CD4-positive, alpha-beta T cell treated with Interleukin-2 at 100 ng/mL for 4 hours (primary cell): ENCODE data around the gene MSI2.

Source experiments
- DNase-seq: peaks from one replicate; pipeline ENCODE4 v3.0.0-alpha.2; 2020; ENCODE audit warnings: low spot score

Gene MSI2

DNA sequence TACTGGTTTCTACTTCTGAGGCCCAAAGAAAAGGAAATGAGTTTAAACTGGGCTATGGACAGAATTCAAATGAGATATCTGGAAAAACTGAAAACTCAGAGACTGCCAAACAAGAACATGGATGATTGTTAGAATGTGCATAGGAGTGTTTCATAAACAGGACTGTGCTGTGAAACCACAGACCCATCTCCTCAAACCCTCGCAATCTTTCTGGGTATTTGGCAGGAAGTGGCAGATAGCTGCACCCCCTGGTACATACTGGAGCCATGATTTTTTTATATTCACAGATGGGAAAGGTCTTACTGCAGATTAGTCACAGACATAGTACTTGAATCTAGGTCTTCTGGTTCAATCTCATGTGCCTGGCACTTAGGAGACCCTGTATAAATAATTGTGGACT lies 343.8 kb downstream of the MSI2 start:
- DNase-seq, result peak; percentile 87

DNA sequence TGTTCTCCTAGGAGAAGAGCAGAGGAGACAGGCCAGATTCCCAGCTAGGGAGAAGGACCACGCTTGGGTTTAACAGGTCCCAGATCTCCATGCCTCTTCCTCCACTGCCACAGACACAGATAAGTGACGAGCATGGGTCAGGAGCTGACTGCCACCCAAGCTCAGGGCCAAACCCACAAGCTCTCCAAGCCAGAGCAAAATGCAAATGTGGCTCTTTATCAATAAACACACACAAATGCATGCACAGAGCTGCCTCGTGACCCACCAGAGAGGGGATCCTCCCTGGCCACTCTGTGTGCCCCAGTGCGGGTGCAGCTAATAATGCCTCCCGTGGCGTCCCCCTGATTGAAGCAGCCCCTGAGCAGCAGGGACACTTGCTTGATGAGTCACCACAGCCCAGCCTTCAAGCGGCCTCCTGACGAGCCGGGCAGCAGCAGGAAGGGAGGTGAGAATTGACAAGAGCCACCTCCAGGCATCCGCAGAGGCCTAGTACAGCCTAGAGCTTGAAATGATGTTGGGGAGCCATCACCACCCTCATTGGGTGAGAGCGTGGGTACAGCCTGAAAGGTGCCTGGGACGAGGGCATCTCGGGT lies 344.9 kb downstream of the MSI2 start:
- DNase-seq, result peak; percentile 36

DNA sequence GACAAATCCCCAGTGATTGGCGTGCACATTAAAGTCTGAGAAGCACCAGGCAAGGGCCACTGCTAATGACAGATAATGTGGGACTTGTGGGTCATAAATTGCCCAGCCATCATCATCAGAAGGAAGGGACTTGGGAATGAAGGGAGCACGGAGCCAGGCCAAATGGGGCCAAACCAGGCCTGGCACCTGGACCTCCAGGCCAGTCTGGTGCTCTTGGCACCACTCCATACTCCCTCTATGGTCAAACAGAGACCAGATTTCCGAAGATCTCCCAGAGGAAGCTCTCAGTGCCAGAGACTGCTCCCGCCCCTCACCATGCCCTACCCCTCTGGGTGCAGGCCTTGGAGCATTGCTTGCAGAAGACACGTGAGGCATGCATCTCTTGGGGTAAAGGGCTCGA lies 346.6 kb downstream of the MSI2 start:
- no peak for DNase-seq

DNA sequence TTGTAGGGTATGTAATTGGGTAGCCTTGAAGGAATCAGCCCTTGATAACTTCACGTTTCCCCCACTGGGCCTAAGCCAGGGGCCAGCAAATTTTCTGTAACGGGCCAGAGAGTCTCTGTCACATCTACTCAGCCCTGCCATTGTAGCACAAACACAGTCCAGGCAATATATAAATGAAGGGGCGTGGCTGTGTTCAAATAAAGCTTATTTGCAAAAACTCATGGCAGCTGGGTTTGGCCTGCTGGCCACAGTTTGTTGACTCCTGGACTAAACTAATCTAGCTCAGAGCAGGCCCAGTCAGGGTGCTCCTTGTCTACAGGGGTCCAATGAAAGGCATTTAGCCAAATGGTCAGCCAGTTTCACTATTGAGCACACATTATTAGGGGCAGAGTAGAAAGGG lies 347.2 kb downstream of the MSI2 start:
- no peak for DNase-seq

DNA sequence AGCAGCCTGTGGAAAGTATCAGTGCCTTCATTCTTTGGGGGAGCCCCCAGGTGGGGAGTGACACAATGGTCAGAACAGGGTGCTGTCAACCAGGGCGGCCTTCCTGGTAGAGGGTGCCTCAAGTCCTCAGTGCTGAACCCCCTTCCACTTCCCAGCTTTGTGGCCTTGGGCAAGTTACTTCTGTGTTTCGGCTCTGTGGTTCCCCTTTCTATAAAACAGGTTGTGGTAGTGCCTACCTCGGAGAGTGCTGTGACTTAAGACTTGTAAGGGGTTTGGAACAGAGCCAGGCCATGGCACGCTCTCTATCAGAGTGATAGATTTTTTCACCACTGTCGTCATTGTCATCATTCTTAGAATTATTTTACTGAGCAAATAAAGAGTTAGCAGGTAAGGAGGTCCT lies 347.7 kb downstream of the MSI2 start:
- DNase-seq, result peak; percentile 90

DNA sequence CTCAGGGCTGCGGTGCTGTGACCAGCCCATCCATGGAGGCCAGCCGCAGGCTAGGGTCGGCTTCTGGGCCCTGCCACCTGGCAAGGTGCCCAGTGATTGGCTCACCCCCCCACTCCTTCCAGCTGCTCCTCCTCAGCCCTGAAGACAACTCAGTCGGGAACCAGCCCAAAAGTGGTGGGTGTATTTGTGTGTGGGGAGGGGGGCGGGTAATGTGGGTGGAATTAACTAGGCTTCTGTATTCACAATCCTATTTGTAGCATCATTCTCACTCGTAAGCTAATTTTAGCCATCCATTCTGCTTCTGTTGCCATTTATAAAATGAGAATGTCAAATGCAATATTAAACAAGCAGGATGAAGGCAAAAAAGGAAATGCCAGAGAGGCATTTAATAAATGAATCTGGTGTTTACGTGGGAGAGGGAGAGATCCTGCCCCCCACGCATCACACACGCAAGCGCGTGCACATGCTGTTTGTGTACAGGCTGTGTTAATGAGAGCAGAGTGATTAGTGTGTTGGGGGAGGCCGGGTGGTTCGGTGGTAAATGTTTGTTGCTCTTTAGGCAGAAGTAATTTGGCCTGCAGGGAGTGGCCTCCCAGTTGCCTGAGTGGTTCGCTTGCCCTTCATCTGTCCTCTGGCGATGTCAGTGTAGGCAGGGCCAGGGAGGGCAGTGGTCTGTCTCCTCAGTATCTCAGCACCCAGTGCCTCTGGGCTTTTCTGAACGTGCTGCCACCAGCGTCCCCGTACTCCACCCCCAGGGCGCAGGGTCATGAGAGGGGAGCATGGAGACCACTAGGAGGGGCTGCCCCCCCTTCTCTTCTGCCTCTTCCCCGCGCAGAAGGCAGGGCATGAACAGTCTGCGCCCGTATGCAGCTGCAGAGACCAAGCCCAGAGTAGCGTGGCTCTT lies 348.7 kb downstream of the MSI2 start:
- DNase-seq, result peak; percentile 53

DNA sequence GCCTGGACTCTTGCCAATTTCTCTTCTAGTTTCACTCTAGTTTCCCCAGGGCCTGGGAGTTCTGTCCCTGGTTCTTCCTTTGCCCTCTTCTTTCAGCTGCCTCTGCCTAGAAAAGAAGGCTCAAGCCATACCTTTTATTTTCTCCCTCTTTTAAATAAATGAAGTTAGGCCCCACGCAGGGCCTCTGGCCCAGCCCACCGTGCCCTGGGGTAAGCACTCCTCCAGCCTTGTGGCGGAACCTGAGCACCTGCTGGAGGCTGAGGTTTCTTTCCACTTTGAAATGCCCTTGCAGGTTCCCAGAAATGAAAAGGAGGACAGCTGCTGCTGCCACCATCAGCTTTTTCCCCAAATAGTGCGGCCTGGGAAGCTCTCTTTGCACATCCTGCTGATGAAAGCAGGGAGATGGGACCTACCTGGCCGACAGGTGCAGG lies 349.4 kb downstream of the MSI2 start:
- DNase-seq, result no peak

DNA sequence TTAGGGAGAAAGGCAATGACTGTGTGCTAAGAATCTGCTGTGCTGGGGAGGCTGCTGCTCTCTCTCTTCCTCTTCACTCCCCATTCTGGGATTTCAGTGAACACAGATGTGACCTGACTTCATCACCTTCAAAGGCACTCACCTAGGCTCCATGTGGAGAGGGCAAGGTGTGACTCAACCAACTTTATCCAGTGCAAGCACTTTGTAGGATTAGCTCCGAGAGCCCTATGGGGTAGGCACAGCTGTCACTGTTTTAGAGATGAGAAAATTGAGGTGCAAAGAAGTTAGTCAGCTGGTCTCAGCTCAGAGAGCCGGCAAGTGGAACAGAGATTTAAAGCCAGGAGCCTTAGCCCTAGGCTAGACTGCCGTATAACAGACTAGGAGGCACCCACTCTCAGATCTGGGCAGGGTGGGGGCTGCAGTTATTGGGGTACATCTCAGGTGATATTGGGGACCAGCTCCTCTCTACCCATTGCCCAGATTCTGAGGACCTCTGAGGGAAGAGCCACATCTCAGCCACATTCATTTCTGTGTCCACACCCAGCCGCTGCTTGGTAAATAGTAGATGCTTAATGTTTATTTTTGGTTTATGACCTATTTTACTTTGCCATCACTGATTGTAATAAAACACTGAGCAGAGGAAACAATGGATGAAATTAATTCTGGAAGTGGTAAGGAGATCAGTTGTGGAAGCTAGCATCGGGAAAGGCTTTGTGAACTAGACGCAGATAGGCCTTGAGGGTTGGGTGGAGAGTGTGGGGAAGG lies 350.0 kb downstream of the MSI2 start:
- no peak for DNase-seq

DNA sequence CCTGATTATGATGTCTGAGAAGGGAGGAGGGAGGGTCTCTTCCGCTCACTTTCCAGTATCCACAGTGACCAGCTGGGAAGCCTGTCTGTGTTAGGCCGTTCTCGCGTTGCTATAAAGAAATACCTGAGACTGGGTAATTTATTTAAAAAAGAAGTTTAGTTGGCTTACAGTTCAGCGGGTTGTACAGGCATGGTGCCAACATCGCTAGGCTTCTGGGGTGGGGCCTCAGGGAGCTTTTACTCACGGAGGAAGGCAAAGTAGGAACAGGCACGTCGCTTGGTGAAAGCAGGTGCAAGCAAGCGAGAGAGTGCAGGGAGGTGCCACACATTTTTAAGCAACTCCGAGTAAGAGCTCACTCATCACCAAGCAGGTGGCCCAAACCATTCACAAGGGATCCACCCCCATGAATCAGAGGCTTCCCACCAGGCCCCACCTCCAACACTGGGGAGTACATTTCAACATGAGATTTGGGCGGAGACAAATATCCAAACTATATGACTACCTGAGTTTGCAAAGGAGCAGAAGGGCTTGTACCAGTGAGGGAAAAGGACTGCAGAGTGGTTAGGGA lies 351.3 kb downstream of the MSI2 start:
- DNase-seq, result peak; percentile 27

DNA sequence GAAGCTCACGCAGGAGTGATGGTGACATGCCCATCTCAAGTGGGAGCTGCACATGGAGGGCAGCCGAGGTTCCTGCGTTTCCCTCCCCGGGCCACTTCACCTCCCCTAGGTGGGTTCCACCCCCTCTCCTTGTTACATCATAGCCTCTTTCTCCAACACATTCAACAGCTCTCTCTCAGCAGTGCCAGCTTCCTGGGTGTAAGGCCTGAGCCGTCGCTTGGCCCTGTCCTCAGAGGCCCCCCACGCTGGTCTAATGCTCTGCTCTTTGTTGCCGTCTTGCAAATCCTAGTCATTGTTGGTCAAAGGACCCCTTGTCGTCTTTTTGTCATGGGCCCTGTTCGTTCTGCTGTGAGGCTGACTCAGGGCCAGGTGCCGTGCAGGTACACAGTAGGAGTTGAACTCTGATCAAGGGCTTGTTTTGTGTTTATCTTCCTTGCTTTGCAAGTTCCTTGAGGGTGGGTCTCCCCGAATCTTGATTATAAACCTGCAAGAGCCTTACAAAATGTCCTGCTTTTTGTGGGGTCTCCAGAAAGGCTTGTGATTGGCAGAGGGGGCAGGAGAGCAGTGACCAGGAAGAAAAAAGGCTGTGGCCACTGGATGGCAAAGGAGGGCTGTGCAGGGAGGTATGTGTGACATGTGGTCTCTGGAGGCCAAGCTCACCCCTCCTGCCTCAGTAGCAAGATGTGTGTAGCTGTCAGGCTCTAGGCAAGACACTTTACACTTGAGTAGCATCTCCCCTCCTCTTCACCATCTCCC lies 352.2 kb downstream of the MSI2 start:
- DNase-seq, result no peak

DNA sequence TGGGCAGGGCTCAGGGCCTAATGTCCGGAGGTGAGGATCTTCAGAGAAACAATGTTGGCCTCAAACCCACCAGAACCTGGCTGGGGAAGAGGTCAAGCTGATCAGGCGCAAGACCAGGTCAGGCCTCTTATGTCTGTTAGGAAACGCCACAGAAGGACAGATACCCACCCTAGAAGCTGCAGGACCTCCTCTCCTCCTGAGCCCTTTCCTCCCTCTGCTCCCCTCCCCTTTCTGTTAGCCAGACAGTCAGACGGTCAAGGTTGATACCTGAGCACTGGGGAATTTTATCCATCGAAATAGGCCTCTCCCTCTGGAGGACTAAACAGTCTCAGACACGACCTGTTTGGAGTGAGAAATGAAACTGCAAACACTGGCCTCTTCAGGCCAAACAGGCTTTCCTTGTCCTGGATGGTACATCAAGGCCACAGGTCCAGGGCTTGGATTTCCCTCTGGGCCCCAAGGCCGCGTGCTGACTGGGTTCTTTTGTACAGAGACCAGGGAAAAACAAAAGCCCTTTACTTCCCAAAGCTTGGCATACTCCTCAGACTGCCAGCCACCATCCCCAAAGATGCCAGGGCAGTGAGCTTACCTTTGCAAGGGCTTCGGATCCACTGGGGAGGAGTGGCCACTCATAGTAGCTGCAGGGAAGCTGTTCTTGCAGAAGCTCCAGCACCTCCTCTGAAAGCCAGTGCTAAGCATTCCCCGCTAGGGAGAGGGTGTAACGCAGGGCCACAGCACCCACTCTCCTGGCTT lies 353.0 kb downstream of the MSI2 start:
- DNase-seq, result no peak

DNA sequence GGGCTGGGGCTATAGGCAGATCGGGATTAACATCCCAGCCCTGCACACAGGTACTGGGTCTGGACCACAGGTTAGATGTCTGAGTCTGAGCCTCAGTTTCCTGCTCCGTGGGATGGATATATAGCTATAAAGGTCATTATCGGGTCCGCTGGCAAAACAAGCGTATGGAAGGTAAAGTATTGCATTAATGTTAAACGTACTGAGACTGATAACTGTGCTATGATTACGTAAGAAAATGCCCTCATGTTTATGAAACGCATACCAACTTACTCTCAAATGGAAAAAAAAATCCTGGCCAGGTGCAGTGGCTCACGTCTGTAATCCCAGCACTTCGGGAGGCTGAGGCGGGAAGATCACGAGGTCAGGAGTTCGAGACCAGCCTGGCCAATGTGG lies 353.6 kb downstream of the MSI2 start:
- DNase-seq, result no peak

DNA sequence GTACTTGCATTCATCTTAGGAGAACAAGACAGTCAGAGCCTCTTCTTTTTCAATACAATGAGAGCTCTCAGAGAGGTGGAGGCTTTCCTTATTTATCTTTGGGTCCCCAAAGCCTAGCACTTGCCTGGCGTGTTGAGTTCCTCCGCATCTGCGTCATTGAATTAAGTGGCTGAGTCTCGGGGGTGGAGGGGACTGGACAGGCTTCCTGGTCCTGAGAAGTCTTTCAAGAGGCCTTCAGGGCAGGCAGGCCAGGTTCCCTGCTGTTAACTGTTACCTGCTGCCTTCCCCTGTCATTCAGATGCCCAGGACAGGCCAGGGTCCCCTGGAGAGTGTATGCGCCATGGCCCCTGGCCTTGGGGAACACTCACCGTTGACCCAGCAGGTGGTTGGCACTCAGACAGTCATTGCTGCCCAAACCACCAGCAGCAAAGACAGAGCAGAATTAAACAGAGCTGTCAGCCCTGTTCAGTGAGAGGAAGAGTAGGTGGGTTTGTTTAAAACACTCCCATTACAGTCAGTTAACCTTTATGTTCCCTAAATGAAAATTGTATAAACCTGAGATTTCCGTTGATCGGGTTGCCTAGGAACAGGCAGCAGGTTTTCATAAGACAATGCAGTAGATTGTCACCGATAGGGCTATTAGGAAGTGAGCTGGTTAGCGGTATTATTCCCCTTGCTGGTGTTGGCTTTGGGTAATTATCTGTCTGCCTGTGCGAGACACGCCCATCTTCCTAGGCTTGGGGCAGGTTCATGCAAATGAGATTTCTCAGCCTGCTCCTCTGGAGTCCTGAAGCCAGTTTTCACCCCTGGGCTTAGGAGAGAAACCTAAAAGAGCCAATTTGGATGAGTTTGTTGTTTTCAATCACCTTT lies 356.1 kb downstream of the MSI2 start:
- peak; percentile 74 for DNase-seq

DNA sequence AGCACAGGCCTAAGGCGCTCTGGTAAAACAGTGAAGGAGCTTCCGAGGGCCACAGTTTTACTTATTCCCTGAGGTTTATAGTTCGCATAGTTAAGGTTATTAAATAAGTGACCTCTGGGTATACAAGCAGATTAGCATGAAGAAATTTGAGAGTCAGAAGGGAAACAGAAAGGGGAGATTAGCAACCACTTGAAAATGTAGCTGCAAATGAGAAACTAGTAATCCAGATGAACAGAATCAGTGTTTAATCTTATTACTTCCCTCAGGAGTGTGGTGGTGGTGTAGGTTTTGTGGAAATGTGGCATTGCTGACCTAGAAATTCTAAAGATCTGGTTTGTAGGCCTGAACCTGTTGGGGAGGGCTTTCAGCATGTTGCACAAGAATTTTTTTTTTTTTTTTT lies 358.4 kb downstream of the MSI2 start:
- DNase-seq, result no peak

DNA sequence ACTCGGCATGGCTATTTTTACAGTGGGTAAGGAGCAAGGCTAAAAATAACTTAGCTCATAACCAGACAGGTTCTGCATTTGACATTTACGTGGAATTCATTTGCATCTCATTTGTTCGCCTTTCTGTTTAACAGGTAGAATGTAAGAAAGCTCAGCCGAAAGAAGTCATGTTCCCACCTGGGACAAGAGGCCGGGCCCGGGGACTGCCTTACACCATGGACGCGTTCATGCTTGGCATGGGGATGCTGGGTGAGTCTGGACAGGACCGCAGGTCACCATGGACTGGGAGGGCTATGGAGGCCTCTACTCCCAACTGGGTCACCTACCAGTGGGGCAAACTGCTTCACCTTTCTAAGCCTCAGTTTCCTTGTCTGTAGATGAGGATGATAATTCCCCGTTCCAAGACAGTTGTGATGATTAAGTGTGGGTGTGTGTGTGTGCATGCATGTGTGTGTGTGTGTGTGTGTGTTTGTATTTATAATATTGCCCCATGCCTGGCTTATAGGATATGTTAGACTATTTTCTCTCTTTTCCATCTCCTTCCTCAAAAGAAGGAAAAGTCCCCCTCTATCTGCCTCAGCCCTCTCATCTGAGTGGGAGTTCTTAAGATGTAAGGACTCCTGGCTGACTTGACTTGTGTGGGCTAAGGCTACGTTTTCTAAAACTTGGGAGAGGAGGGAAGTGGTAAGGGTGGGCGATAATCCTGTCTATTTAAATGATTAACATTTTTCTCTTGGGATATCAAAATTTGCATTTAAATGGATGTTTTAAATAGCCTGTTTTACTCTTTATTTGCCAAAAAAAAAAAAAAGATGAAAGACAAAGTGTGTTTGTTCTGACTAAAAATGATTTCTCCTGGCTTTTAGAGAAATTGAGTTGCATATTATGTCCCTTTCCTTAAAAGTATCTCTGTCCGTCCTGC lies 359.8 kb downstream of the MSI2 start:
- no peak for DNase-seq

DNA sequence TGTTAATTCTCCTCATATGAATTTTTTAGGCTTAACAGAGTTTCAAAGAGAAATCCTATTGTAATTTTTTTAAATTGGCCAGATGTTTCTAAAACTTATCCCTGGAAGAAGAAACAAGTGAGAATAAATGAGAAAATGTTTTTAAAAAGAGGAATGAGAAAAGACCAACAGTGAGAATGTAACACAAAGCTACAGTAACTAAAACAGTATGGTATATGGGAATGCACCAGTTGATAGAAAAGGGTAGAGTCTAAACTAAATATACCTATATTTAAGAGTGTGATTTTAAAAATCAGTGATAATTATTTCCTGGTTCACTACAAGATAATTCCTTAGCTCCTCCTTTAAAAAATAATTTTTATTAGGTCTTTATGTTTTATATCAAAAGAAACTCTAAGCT lies 360.9 kb downstream of the MSI2 start:
- no peak for DNase-seq

DNA sequence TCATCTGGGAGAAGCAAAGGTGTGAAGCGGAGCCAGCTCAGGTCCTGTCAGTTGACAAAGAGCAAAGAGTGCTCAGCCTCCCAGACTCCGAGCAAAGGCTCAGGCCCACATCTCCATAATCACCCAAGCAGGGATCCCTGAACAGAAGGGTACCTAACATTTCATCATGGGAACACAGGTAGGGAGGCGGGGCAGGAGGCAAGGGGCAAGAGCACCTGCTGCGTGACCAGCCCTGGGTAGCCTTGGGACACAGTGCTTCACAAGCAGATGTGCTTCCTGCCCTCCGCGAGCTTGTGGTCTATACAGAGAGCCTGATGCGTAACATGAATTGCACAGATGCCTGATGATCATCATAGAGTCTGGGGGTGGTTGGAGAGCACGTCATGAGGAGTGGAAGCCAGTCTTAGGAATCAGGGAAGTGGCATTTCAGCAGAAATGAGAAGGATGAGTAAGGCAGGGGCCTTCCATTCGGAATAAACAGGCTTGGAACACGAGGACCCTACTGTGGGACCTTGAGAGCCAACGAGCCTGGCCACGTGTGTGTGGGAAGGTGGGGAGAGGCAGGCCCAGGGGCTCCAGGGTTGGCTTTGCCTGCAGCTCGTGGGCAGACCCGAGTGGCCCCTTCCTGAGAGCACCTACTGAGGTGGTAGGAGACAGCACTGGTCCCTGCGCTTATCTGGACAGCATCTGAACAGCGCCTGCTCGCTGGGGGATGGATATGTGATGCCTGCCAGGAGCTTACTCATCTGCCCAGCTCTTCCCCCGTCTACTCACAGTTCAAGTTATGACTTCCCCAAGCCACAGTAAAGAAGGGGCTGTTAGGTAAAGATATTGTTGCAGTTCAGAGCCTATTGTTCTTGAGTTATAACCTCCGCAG lies 363.0 kb downstream of the MSI2 start:
- no peak for DNase-seq

DNA sequence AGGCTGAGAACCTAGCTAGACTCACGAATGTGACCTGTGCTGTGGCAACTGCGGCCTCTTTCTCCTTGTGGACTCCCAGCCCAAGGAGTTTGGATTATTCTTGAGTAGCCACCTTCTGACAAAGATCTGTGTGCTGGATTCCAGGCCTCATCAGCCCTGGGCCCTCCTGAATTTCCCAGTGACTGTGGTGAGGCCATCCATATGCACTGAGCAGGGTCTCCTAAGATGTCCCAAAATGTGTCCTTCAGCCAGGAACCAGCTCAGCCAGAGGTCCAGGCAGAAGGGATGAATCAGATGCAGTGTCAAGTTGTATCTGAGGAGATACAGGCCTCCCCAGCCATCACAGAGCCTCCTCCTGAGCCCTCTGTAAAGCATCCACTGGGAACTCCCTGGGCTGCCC lies 364.3 kb downstream of the MSI2 start:
- DNase-seq, result no peak
